ENCODE measurements around the gene HTR3E.
"Not testable (repeated sequence)": the region's sequence is repeated elsewhere in the genome, so short reads cannot be mapped to it uniquely, and the experiment has no call there.

The HTR3E gene, protein sequence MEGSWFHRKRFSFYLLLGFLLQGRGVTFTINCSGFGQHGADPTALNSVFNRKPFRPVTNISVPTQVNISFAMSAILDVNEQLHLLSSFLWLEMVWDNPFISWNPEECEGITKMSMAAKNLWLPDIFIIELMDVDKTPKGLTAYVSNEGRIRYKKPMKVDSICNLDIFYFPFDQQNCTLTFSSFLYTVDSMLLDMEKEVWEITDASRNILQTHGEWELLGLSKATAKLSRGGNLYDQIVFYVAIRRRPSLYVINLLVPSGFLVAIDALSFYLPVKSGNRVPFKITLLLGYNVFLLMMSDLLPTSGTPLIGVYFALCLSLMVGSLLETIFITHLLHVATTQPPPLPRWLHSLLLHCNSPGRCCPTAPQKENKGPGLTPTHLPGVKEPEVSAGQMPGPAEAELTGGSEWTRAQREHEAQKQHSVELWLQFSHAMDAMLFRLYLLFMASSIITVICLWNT

DNA sequence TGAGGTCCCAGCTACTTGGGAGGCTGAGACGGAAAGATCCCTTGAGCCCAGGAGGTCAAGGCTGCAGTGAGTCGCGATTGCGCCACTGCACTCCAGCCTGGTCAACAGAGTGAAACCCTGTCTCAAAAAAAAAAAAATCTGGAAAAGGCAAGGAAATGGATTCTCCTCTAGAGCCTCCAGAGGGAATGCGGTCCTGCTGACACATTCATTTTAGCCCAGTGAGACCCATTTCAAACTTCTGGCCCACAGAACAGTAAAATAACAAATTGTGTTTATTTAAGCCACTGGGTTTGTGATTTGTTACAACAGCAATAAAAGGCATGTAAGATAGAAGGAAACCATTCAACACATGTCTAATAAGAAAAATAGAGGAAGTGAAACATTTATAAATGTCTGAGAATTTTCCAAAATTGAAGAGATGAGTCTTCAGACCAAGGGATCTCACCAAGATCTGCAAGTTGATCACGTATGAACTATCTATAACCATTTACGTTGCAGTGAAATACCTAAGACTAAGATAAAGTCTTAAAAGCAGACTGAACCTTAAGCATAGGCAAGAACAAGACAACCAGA is at the start of gene HTR3E:
Gene HTR3E, plus strand, starts transcription at position 254 of the 573 bp plus-strand sequence. CDS start 466 bp downstream, outside the sequence.
- no peak for DNase-seq

DNA sequence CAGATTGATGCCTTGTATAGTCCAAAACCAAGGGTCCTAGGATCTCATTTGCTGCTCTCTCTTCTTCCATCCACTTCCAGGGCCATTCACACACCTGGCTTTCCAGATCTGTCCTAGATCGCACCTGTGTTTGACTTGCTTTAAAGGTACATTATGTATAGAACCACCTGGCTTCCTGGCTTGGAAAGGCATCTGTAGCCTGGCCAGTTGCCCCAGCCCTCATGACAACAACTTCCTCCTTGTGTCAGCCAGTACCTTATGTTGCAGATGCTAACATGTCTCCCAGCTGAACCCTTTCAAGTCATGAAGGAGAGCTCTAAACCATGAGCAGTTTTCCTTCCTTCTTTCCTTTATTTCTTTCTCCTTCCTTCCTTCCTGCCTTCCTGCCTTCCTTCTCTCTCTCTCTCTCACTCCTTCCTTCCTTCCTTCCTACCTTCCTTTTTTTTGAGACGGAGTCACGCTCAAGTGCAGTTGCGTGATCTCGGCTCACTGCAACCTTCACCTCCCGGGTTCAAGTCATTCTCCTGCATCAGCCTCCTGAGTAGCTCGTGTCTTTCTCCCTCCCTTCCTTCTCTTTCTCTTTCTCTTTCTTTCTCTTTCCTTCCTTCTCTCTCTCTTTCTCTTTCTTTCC is 46.5 kb upstream of the HTR3E start:
- no peak for DNase-seq

DNA sequence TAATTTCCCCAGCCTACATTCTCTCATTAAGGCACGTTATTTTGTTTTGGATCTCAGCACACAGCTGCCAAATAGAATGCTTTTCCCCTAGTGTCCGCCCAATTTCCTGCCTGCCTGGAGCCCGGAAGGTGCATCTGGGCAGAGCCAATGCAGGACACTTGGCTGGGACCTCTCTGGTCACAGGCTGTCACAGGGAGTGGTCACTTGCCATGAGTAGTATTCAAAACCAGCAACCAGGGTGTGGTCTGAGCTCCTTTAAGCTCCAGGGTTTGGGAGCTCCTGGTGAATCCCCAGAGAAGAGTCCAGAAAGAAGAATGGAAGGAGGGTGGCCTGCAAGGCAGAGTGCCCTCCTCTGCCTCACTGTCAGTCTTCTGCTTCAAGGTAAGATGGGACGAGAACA is 44.1 kb upstream of the HTR3E start, which contains the start of gene HTR3C:
Gene HTR3C, plus strand, starts transcription at position 281 of the 400 bp plus-strand sequence. Its CDS starts 34 bp downstream, at position 315.
- DNase-seq = no peak

- DNase-seq = no peak
These were observed 38.8 kb upstream of the HTR3E start for GRCh38 chr3:184058029-184058428.

GRCh38 chr3:184059424-184059823 is 37.4 kb upstream of the HTR3E start:
- DNase-seq = no peak

GRCh38 chr3:184062637-184063036 is 34.2 kb upstream of the HTR3E start:
- DNase-seq = no peak

DNA sequence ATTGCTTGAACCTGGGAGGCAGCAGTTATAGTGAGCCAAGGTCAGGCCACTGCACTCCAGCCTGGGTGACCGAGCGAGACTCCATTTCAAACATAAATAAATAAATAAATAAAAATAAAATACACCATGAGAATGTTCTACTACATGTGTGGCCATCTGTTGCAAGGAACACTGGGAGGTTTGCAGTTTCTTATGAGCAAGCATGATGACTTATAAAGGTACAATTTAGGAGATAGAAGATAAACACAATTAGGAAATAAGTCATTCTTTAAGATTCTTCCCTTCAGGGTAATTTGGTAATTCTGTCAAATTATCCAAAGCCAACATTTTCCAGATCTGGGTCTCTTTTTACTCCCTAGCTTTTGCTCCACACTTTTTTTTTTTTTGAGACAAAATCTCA is 30.7 kb upstream of the HTR3E start:
- no peak for DNase-seq

- no peak for DNase-seq
These were observed 29.2 kb upstream of the HTR3E start for GRCh38 chr3:184067573-184068055.

DNA sequence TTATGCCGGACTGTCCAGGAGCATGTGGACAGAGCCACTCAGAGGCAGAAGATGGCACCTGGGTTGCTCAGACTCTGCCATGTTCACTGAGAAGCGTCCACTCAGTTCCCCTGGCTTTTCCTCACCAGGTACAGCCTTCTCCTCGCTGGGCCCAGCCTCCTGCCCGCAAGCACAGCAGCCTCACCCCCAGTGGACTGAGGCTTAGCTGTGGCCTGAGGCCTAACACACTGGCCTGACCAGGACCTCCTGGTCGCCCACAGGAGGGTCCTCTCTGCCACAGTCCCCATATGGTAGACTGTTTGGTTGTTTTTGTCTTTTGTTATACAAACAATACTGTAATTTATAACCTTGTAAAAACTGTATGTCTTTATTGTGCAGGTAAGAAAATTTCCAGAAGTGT is 28.5 kb upstream of the HTR3E start:
- DNase-seq = no peak

DNA sequence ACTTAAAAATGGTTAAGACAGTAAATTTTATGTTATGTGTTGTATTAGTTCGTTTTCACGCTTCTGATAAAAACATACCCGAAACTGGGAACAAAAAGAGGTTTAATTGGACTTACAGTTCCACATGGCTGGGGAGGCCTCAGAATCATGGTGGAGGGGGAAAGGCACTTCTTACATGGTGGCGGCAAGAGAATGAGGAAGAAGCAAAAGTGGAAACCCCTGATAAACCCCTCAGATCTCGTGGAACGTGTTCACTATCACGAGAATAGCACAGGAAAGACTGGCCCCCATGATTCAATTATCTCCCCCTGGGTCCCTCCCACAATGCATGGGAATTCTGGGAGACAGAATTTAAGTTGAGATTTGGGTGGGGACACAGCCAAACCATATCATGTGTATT is 25.7 kb upstream of the HTR3E start:
- DNase-seq = not testable (repeated sequence)

DNA sequence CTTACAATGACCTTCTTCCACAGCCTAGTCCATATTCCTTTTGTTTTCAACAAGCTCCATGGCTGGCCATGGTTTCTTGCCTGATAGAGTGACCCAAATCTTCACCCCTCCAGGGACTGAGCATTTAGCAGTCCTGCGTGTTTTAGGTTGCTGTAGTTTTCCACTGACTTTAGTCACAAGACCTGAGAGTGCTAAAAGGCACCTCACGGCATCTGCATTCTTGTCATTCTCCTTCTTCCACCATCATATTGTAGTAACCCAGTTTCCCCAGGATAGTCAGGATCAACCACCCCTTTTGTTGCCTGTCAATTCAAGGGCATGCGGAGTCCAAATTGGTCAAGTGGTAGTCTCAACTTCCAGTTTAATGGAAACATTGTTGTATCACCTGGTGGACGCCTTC is 23.2 kb upstream of the HTR3E start:
- DNase-seq = no peak

GRCh38 chr3:184075901-184076300 is 21.0 kb upstream of the HTR3E start:
- no peak for DNase-seq

DNA sequence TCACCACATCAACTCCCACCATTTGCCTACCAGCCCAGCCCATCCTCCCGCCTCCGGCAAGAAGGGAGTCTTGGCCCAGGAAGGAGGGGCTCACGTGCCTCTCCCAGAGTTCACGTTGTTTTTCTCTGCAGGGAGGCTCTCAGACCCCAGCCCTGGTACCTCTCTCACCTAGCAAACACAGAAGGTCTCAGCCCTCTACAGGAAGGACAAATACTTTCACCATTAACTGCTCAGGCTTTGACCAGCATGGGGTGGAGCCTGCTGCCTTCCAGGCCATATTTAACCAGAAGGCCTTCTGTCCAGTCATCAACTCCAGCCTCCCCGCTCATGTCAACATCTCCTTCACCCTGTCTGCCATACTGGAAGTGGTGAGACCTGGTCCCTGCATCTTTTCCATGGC is 19.0 kb upstream of the HTR3E start:
- no peak for DNase-seq

DNA sequence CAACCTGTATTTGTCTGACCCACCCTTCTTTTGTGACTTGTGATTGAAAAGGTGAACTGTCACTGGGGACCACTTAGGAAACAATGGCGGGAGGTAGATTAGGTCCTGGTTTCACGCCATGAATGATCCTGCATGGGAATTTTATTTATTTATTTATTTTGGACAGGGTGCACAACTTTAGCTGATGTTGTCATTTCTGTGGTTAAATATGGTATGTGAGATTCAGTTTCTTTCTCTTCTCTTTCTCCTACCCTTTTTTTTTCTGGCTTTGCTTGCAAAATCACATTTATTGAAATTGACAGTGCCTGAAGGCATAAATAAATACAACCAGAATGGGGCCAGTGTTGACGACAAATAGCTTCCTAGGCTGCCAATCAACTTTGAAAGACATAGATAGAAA is 18.0 kb upstream of the HTR3E start:
- DNase-seq = no peak

DNA sequence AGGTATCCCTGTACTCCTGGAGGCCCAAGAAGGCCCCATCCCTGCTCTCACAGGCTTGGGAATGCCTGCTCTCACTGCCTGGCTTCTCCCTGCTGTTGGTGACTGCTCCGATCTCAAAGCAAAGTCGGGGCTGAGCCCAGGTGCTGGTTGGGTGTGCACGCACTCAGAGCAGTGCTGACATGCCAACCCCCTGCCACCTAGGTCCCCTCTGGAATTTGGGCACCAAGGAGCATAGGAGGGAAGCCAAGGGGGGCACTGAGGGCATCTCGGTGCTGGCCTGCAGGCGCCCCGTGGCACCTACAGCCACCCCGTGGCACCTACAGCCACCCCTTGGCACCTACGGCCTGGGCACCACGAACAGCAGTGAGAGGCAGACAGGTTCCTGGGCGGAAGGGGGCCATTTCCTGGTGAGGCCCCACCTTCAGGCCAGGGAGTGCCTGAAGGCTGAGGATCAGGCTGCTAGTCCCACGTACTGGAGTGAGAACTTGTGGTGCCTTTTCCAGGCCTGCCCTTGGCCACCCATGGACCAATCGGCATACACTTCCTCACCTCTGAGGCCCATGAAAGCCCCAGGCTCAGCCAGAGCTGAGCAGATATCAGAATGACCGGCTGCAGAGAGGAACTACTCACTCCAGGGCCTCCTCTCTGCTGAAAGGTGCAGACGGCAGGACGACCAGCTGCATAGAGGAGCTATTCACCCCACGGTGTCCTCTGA is 15.6 kb upstream of the HTR3E start:
- DNase-seq = no peak

- DNase-seq = no peak
These were observed 14.8 kb upstream of the HTR3E start for GRCh38 chr3:184082034-184082433.

GRCh38 chr3:184082465-184082864 is 14.4 kb upstream of the HTR3E start:
- DNase-seq = no peak

DNA sequence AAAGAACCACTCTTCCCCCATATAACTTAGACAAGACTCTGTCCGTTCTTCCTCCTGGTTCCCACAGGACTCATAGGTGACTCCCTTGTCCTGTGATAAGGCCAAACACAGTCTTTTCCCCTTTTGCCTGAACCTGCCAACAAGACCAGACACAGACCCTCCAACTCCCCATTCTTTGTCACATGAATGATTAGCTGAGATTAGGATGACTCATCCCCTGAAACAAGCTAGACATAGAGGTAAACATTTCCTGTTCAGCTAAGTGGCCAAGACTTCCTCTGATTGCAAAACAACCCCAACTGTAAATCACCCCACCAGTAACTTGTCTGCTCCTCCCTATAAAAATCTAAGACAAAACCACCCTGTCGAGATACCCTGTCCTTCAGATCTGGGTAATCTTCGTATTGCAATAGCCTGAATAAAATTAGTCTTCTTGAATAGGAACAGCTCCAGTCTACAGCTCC is 11.4 kb upstream of the HTR3E start:
- DNase-seq = no peak

DNA sequence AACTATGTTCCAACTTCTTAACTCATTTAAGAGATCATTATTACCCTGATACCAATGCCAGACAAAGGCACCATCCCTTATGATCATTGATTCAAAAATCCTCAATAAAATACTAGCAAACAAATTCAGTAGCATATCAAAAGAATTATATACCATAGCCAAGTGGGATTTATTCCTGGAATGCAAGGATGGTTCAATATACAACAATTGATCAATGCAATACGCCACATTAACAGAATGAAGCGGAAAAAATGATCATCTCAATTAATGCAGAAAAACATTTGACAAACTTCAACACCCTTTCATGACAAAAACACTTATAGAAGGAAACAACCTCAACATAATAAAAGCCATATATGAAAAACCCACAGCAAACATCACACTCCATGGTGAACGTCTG is 4.7 kb upstream of the HTR3E start:
- DNase-seq = no peak

- DNase-seq = no peak
These were observed 692 bp downstream of the HTR3E start for GRCh38 chr3:184097556-184097955.

DNA sequence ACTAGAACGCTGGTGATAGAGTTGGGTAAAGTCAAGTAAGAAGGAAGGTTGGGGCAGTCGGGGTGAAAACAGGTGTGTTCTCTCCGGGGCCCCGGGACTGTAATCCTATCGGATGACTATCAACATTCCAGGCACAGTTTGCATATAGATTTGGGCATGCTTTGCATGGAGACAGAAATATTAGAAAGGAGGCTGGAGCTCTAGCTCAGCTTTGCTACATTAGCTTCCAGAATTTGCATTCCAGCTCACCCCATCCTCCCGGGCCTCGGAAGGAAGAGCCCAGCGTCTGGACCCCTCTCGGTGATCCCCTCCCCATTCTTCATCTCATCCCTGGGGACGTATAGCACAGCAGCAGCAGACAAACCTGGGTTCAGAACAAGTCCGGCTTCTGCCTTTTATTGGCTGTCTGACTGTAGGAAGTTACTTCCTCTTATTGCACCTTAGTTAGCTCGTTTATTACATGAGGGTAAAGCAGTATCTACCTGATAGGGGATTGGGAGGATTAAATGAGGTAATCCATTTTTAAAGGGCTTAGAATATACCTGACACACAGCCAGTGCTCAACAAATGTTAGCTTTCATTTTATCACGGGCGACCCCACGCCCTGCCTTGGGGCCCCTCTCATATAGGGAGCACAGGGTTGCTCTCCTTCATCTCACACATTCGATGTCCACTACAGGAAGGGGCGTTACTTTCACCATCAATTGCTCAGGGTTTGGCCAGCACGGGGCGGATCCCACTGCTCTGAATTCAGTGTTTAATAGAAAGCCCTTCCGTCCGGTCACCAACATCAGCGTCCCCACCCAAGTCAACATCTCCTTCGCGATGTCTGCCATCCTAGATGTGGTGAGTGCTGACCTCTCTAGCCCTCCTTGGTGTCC is 3.2 kb downstream of the HTR3E start:
- no peak for DNase-seq

DNA sequence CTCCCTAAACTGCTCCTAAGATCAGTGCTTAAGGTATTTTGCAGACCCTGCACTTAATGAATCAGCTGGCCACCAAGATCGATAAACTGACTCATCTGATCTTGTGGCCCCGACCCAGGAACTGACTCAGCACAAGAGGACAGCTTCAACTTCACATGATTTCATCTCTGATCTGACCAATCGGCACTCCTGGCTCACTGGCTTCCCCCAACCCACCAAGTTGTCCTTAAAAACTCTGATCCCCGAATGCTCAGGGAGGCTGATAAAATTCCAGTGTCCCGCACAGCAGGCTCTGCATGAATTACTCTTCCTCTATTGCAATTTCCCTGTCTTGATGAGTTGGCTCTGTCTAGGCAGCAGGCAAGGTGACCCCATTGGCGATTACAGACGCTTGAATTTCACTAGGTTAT is 13.5 kb downstream of the HTR3E start:
- no peak for DNase-seq
